HepG2 (cell line): ENCODE data around the gene RPS6KA3. TPM values are rescaled to one million over a fixed set of nuclear protein-coding genes. Genes with fewer than 3 reads are reported as not detected.

ENCODE experiments used
- FOXA3 ChIP-seq: IDR thresholded peaks from 2 replicates; pipeline ENCODE4 v1.6.1; 2016; ENCODE audit warnings: missing genetic modification reagents, missing compliant biosample characterization
- RXRA ChIP-seq: sonication (generic); formaldehyde crosslinking; IDR thresholded peaks from 2 replicates; pipeline ENCODE4 v1.5.1; 2020; ENCODE audit warnings: missing genetic modification reagents
- RXRB ChIP-seq: IDR thresholded peaks from 2 replicates; pipeline ENCODE4 v1.6.1; 2016; ENCODE audit warnings: borderline replicate concordance, missing genetic modification reagents, missing compliant biosample characterization
- YEATS4 ChIP-seq: sonication (generic); formaldehyde crosslinking; IDR thresholded peaks from 2 replicates; pipeline ENCODE4 v1.4.0; 2020; ENCODE audit warnings: missing genetic modification reagents, borderline replicate concordance
- ZNF468 ChIP-seq: sonication (generic); formaldehyde crosslinking; IDR thresholded peaks from 2 replicates; pipeline ENCODE4 v1.8.0; 2022; ENCODE audit warnings: mild to moderate bottlenecking, moderate library complexity, missing genetic modification reagents
- polyA plus RNA-seq, 8 experiments: library from polyadenylated mRNA; depleted of rRNA in 3 of 8; stranded (reverse) in 7 of 8; unstranded in 1 of 8; fragments of >200 nt; fragmentation: Illumina TruSeq in 4 of 8; extraction: Trizol in 4 of 8; gene quantifications; 2 replicates each; pipeline versions ENCODE4 v1.2.1 to v1.2.3, GENCODE V29; 2011 to 2016; ENCODE audit warnings: low read depth in 4 of 8, missing spikeins in 1 of 8, mixed read lengths in 1 of 8; ENCODE audit not compliant: insufficient read depth in 1 of 8
- total RNA-seq, 5 experiments: library from RNA; depleted of rRNA; stranded (reverse); fragments of >200 nt; fragmentation: Illumina TruSeq; extraction: Trizol; gene quantifications; 2 replicates each; pipeline ENCODE4 v1.2.3, GENCODE V29; 2016; ENCODE audit warnings: low read depth in 1 of 5
- TF ChIP-seq, protein P1 (sequence below): sonication (generic); formaldehyde crosslinking; IDR thresholded peaks from 2 replicates; pipeline ENCODE4 v1.8.1; 2023; ENCODE audit warnings: mild to moderate bottlenecking, missing genetic modification reagents
- TF ChIP-seq, protein P2 (sequence below): sonication (generic); formaldehyde crosslinking; IDR thresholded peaks from 2 replicates; pipeline ENCODE4 v1.8.0; 2022; ENCODE audit warnings: low read depth, missing genetic modification reagents
- TF ChIP-seq, protein P3 (sequence below): sonication (generic); formaldehyde crosslinking; IDR thresholded peaks from 2 replicates; pipeline ENCODE4; 2020; ENCODE audit warnings: missing genetic modification reagents, mild to moderate bottlenecking, borderline replicate concordance
- TF ChIP-seq, protein P4 (sequence below): sonication (generic); formaldehyde crosslinking; conservative IDR thresholded peaks from 2 replicates; pipeline ENCODE4 v1.8.0; 2022; ENCODE audit warnings: low read depth, missing genetic modification reagents
- TF ChIP-seq, protein P5 (sequence below): sonication (generic); formaldehyde crosslinking; IDR thresholded peaks from 2 replicates; pipeline ENCODE4 v1.4.0; 2020; ENCODE audit warnings: missing genetic modification reagents
- TF ChIP-seq, protein P6 (sequence below): IDR thresholded peaks from 2 replicates; pipeline ENCODE4 v1.6.1; 2016
- TF ChIP-seq, protein P7 (sequence below): conservative IDR thresholded peaks from 2 replicates; pipeline ENCODE4 v1.6.1; 2018; ENCODE audit warnings: missing genetic modification reagents

RPS6KA3 gene
- total and polyA plus RNA-seq, 2 of the 13 experiments (the other 11 are each of a cell fraction or from before 2014, with no cell fraction given): 314 to 357 TPM

DNA sequence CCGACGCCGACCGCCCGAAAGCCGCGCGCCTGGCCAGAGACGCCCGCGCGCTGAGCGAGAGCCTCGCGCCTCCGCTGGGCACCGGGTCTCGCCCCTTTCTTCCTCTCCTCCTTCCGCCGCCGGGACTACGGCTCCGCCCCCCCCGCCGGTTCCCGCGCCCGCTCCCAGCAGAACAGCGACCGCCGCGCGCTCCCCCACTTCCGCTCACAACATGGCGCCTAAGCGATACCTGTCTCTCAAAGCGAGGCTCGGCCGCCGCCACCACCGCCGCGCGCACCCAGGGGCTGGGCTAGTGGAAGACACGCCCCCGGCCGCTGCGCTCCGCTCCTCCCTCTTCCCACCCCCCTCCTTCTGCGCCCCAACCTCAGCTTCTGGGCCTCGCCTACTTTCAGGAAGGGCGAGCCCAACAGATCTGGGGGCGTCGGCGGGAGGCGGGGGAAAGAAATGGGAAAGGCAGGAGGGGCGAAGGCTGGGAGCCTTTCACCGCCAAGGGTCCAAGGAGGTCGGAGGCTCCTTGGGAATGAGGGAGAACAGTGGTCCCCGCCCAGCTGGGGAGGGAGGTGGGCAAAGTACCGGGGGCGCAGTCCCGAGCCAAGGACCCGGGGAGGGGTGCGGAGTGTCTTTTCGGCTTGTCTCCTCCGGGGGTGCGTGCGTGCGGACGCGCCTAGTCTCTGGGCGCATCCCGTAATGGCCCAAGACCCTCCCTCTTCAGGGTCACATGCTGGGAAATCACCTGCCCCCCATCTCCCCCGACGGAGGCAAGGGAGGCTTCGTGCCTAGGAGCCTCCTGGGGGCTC is at the start of gene RPS6KA3 (continued):
- TF ChIP-seq, protein P1, sequence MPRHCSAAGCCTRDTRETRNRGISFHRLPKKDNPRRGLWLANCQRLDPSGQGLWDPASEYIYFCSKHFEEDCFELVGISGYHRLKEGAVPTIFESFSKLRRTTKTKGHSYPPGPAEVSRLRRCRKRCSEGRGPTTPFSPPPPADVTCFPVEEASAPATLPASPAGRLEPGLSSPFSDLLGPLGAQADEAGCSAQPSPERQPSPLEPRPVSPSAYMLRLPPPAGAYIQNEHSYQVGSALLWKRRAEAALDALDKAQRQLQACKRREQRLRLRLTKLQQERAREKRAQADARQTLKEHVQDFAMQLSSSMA: peak; percentile 99
- TF ChIP-seq, protein P2, sequence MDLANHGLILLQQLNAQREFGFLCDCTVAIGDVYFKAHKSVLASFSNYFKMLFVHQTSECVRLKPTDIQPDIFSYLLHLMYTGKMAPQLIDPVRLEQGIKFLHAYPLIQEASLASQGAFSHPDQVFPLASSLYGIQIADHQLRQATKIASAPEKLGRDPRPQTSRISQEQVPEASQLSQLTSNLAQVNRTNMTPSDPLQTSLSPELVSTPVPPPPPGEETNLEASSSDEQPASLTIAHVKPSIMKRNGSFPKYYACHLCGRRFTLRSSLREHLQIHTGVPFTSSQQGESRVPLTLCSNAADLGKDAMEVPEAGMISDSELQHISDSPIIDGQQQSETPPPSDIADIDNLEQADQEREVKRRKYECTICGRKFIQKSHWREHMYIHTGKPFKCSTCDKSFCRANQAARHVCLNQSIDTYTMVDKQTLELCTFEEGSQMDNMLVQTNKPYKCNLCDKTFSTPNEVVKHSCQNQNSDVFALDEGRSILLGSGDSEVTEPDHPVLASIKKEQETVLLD (CRISPR knock-in tag): peak; percentile 76
- TF ChIP-seq, protein P3, sequence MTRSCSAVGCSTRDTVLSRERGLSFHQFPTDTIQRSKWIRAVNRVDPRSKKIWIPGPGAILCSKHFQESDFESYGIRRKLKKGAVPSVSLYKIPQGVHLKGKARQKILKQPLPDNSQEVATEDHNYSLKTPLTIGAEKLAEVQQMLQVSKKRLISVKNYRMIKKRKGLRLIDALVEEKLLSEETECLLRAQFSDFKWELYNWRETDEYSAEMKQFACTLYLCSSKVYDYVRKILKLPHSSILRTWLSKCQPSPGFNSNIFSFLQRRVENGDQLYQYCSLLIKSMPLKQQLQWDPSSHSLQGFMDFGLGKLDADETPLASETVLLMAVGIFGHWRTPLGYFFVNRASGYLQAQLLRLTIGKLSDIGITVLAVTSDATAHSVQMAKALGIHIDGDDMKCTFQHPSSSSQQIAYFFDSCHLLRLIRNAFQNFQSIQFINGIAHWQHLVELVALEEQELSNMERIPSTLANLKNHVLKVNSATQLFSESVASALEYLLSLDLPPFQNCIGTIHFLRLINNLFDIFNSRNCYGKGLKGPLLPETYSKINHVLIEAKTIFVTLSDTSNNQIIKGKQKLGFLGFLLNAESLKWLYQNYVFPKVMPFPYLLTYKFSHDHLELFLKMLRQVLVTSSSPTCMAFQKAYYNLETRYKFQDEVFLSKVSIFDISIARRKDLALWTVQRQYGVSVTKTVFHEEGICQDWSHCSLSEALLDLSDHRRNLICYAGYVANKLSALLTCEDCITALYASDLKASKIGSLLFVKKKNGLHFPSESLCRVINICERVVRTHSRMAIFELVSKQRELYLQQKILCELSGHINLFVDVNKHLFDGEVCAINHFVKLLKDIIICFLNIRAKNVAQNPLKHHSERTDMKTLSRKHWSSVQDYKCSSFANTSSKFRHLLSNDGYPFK (CRISPR knock-in tag): peak; percentile 33; the same call in 1 of the 2 replicates
- TF ChIP-seq, protein P4, sequence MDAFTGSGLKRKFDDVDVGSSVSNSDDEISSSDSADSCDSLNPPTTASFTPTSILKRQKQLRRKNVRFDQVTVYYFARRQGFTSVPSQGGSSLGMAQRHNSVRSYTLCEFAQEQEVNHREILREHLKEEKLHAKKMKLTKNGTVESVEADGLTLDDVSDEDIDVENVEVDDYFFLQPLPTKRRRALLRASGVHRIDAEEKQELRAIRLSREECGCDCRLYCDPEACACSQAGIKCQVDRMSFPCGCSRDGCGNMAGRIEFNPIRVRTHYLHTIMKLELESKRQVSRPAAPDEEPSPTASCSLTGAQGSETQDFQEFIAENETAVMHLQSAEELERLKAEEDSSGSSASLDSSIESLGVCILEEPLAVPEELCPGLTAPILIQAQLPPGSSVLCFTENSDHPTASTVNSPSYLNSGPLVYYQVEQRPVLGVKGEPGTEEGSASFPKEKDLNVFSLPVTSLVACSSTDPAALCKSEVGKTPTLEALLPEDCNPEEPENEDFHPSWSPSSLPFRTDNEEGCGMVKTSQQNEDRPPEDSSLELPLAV (CRISPR knock-in tag): no peak
- TF ChIP-seq YEATS4: no peak
- TF ChIP-seq, protein P5, sequence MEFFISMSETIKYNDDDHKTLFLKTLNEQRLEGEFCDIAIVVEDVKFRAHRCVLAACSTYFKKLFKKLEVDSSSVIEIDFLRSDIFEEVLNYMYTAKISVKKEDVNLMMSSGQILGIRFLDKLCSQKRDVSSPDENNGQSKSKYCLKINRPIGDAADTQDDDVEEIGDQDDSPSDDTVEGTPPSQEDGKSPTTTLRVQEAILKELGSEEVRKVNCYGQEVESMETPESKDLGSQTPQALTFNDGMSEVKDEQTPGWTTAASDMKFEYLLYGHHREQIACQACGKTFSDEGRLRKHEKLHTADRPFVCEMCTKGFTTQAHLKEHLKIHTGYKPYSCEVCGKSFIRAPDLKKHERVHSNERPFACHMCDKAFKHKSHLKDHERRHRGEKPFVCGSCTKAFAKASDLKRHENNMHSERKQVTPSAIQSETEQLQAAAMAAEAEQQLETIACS (CRISPR knock-in tag): peak; percentile 49; the same call in 1 of the 2 replicates
- TF ChIP-seq RXRA: peak; percentile 34; the same call in 1 of the 2 replicates
- TF ChIP-seq, protein P6, sequence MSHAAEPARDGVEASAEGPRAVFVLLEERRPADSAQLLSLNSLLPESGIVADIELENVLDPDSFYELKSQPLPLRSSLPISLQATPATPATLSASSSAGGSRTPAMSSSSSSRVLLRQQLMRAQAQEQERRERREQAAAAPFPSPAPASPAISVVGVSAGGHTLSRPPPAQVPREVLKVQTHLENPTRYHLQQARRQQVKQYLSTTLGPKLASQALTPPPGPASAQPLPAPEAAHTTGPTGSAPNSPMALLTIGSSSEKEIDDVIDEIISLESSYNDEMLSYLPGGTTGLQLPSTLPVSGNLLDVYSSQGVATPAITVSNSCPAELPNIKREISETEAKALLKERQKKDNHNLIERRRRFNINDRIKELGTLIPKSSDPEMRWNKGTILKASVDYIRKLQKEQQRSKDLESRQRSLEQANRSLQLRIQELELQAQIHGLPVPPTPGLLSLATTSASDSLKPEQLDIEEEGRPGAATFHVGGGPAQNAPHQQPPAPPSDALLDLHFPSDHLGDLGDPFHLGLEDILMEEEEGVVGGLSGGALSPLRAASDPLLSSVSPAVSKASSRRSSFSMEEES (CRISPR knock-in tag): peak; percentile 40; the same call in 1 of the 2 replicates
- TF ChIP-seq ZNF468: no peak
- TF ChIP-seq, protein P7, sequence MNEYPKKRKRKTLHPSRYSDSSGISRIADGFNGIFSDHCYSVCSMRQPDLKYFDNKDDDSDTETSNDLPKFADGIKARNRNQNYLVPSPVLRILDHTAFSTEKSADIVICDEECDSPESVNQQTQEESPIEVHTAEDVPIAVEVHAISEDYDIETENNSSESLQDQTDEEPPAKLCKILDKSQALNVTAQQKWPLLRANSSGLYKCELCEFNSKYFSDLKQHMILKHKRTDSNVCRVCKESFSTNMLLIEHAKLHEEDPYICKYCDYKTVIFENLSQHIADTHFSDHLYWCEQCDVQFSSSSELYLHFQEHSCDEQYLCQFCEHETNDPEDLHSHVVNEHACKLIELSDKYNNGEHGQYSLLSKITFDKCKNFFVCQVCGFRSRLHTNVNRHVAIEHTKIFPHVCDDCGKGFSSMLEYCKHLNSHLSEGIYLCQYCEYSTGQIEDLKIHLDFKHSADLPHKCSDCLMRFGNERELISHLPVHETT (CRISPR knock-in tag): 0 out of 2 replicates have a peak, but pooled peaks have one; percentile 69
- TF ChIP-seq RXRB (CRISPR knock-in tag): peak; percentile 18; the same call in 1 of the 2 replicates
- peak; percentile 35; the same call in 1 of the 2 replicates for TF ChIP-seq FOXA3 (CRISPR knock-in tag)
